GM12864 (cell line): ENCODE results near the gene YWHAQ.
"Not testable (repeated sequence)": the region's sequence is repeated elsewhere in the genome, so short reads cannot be mapped to it uniquely, and the experiment has no call there.

ENCODE experiments used
- DNase-seq: peaks from one replicate; pipeline ENCODE4 v3.0.0-alpha.2; 2011; ENCODE audit warnings: low read depth
- H3K4me3 ChIP-seq: 2 replicates; pipeline ENCODE4 v1.5.1; 2011; ENCODE audit warnings: mild to moderate bottlenecking, low read depth, low read length, control low read depth
- TF ChIP-seq, protein P1 (sequence below): IDR thresholded peaks from 2 replicates; pipeline ENCODE4 v1.5.1; 2011; ENCODE audit warnings: low read depth, mild to moderate bottlenecking, moderate library complexity, low read length, control low read depth, inconsistent platforms; ENCODE audit errors: missing control alignments

YWHAQ gene

GRCh38 chr2:9627310-9627709 lies 3.5 kb downstream of the YWHAQ start:
- DNase-seq = no peak
- TF ChIP-seq, protein P1, sequence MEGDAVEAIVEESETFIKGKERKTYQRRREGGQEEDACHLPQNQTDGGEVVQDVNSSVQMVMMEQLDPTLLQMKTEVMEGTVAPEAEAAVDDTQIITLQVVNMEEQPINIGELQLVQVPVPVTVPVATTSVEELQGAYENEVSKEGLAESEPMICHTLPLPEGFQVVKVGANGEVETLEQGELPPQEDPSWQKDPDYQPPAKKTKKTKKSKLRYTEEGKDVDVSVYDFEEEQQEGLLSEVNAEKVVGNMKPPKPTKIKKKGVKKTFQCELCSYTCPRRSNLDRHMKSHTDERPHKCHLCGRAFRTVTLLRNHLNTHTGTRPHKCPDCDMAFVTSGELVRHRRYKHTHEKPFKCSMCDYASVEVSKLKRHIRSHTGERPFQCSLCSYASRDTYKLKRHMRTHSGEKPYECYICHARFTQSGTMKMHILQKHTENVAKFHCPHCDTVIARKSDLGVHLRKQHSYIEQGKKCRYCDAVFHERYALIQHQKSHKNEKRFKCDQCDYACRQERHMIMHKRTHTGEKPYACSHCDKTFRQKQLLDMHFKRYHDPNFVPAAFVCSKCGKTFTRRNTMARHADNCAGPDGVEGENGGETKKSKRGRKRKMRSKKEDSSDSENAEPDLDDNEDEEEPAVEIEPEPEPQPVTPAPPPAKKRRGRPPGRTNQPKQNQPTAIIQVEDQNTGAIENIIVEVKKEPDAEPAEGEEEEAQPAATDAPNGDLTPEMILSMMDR = no peak
- H3K4me3 ChIP-seq = no peak overlapping the region

GRCh38 chr2:9623151-9623550 lies 7.6 kb downstream of the YWHAQ start:
- H3K4me3 ChIP-seq = no peak overlapping the region
- no peak for DNase-seq
- TF ChIP-seq, protein P1 = no peak

DNA sequence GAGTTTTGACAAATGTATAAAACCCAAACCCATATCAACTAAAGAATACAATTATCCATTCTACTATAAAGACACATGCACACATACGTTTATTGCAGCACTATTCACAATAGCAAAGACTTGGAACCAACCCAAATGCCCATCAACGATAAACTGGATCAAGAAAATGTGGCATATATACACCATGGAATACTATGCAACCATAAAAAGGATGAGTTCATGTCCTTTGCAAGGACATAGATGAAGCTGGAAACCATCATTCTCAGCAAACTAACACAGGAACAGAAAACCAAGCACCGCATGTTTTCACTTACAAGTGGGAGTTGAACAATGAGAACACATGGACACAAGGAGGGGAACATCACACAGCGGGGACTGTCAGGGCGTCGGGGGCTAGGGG lies 9.1 kb downstream of the YWHAQ start:
- H3K4me3 ChIP-seq, DNase-seq: not testable (repeated sequence)

DNA sequence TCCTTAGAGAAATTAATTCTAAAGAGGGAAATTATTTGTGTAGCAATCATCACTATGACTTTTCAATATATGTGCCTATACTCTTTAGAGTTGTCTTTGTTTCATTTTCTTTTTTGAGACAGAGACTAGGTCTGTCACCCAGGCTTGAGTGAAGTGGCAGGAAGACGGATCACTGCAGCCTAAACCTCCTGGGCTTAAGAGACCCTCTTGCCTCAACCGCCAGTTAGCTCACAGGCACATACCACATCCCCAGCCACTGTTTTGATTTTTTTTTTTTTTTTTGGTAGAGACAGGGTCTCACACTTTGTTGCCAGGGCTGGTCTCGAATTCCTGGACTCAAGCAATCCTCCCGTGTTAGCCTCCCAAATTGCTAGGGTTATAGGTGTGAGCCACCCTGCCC lies 12.4 kb downstream of the YWHAQ start:
- TF ChIP-seq, protein P1 = no peak
- DNase-seq = no peak
- H3K4me3 ChIP-seq = no peak overlapping the region

DNA sequence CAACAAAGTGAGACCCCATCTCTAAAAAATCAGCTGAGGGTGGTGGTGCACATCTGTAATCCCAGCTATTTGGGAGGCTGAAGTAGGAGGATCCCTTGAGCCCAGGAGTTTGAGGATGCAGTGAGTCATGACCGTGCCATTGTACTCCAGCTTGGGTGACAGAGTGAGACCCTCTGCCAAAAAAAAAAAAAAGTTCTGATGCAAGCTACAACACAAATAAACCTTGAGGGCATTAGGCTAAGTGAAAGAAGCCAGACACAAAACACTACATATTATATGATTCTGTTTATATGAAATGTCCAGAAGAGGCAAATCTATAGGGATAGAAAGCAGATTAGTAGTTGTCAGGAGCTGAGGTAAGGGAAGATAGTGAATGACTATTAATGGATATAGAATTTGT lies 13.0 kb downstream of the YWHAQ start:
- TF ChIP-seq, protein P1 = no peak
- no peak for DNase-seq

GRCh38 chr2:9617296-9617695 lies 13.5 kb downstream of the YWHAQ start:
- no peak for DNase-seq
- H3K4me3 ChIP-seq = no peak overlapping the region
- TF ChIP-seq, protein P1 = no peak

More for the DNA sequence above, 13.0 kb downstream of the YWHAQ start:
- no peak overlapping the region for H3K4me3 ChIP-seq

DNA sequence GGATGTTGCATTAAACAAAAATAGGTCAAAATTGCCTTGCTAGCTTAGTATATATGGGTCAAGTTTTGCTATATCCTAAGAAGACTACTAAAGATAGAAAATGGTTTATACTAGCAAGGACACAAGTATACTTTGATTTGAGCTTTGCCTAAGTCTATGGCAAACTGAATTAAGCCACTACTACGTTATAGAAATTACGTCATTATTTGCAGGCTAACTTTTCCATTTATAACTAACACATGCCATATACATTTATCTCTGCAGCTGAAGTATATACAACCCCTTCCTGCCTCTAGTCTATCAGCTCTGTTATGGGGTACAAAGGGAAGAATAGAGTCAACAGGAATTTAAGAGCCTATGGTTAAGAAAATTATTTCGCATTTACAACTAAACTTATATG lies 16.2 kb downstream of the YWHAQ start:
- TF ChIP-seq, protein P1 = no peak
- DNase-seq = no peak
- H3K4me3 ChIP-seq = no peak overlapping the region

DNA sequence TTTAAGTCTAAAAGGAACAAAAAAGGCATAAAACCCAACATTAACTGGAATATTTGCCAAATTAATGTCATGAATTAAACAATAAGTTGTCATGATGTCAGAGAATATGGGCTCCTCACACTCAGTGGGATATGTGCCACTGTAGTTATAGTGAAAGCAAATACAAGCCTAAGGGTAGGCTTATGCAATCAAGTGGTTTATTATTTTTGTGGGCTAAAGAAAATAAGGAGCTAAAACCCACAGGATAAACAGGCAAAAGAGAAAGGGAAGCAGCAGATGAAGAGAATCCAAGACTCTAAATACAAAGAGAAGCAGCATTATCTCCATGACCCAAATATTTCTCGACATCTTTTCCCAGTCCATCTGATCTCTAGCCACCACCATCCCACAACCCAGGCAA lies 17.5 kb downstream of the YWHAQ start:
- TF ChIP-seq, protein P1 = no peak
- DNase-seq = no peak
- no peak overlapping the region for H3K4me3 ChIP-seq

GRCh38 chr2:9611549-9611912 lies 19.3 kb downstream of the YWHAQ start:
- not testable (repeated sequence) for H3K4me3 ChIP-seq, DNase-seq
